SU-DHL-6 (cell line): Measurements from ENCODE around the gene AXIN1.
"Not testable (repeated sequence)": the region's sequence is repeated elsewhere in the genome, so short reads cannot be mapped to it uniquely, and the experiment has no call there.

Source experiments
- EZH2phosphoT487 ChIP-seq: fragments of 200-600 bp; sonication (generic), shearing (Covaris generic); conservative IDR thresholded peaks from 2 replicates; pipeline ENCODE4 v1.6.1; 2018; ENCODE audit warnings: mild to moderate bottlenecking, antibody characterized with exemption, low read length, moderate library complexity, mixed read lengths
- TF ChIP-seq, protein P1 (sequence below): fragments of 200-600 bp; sonication (generic); IDR thresholded peaks from one replicate; pipeline ENCODE4 v1.5.1; 2017; ENCODE audit warnings: antibody characterized with exemption, mild to moderate bottlenecking, low read length, moderate library complexity; ENCODE audit not compliant: insufficient read depth, poor library complexity, severe bottlenecking

DNA sequence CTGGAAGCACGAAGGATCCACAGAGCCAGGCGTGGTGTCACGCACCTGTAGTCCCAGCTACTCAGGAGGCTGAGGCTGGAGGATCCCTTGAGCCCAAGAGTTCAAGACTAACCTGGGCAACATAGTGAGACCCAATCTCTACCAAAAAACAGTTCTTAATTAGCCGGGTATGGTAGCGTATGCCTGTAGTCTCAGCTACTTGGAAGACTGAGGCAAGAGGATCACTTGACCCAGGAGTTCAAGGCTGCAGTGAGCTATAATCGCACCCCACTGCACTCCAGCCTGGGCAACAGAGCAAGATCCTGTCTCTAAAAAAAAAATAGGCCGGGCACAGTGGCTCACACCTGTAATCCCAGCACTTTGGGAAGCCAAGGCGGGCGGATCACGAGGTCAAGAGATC lies 4.0 kb downstream of the AXIN1 start:
- TF ChIP-seq, protein P1, sequence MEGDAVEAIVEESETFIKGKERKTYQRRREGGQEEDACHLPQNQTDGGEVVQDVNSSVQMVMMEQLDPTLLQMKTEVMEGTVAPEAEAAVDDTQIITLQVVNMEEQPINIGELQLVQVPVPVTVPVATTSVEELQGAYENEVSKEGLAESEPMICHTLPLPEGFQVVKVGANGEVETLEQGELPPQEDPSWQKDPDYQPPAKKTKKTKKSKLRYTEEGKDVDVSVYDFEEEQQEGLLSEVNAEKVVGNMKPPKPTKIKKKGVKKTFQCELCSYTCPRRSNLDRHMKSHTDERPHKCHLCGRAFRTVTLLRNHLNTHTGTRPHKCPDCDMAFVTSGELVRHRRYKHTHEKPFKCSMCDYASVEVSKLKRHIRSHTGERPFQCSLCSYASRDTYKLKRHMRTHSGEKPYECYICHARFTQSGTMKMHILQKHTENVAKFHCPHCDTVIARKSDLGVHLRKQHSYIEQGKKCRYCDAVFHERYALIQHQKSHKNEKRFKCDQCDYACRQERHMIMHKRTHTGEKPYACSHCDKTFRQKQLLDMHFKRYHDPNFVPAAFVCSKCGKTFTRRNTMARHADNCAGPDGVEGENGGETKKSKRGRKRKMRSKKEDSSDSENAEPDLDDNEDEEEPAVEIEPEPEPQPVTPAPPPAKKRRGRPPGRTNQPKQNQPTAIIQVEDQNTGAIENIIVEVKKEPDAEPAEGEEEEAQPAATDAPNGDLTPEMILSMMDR, result not testable (repeated sequence)
- TF ChIP-seq EZH2phosphoT487, result not testable (repeated sequence)
